ENCODE measurements around the gene C15orf61.

C15orf61 gene

DNA sequence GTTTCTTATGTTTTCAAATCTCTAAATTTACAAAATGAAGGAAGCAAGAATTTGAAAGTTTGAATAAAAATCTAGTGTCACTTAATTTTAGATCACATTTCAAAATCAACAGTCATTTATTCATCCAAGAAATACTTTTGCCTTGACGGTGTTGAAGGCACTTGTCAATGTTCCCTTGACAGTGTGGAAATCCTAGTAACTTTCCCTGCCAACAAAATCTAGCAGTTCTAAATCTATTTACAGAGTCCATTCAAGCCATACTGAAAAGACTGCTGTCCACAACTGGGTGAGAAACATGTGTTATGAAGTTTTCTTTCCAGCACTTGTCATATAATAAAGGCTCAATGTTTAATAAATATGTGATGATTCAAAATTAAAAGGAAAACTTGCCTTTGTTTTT lies 12.9 kb downstream of the C15orf61 start:
- Histone ChIP-seq H3K9ac (ENCODE audit: low read length) (no peak overlapping the region), H4K20me1 (ENCODE audit: insufficient read depth, low read length) (no peaks in the 10 kb centered on the region), H3K9me2 (replicated peaks; ENCODE audit: insufficient read depth, low read length) (no peaks in the 10 kb centered on the region), H3K36me3 (replicated peaks; ENCODE audit: insufficient read depth, low read length) (no peaks in the 10 kb centered on the region), H2AFZ (ENCODE audit: low read length) (no peak overlapping the region), H3K4me3 (ENCODE audit: low read length) (no peak overlapping the region), H3K79me2 (ENCODE audit: low read length) (no peaks in the 10 kb centered on the region), H3K27me3 (replicated peaks; ENCODE audit: insufficient read depth, low read length) (no peaks in the 10 kb centered on the region), H3F3A (ENCODE audit: insufficient read depth, low read length) (peaks cover 24% of the 10 kb centered on the region), H3K9me3 (replicated peaks; ENCODE audit: insufficient read depth, low read length) (no peaks in the 10 kb centered on the region), H3K4me2 (ENCODE audit: low read depth, low read length) (peak overlapping the region; percentile 34), H3K4me1 (ENCODE audit: low read length) (peaks cover 17% of the 10 kb centered on the region), H3K27ac (ENCODE audit: low read length) (peak overlapping the region; percentile 32; the same call in 1 of the 2 replicates)
- no peak for DNase-seq
- no peak for TF ChIP-seq EZH2 (optimal IDR thresholded peaks at IDR 0.05; ENCODE audit: low read depth, low read length)
- no peak for TF ChIP-seq EZH2phosphoT487 (IDR thresholded peaks at IDR 0.05; ENCODE audit: low read length)
- TF ChIP-seq, protein P1, sequence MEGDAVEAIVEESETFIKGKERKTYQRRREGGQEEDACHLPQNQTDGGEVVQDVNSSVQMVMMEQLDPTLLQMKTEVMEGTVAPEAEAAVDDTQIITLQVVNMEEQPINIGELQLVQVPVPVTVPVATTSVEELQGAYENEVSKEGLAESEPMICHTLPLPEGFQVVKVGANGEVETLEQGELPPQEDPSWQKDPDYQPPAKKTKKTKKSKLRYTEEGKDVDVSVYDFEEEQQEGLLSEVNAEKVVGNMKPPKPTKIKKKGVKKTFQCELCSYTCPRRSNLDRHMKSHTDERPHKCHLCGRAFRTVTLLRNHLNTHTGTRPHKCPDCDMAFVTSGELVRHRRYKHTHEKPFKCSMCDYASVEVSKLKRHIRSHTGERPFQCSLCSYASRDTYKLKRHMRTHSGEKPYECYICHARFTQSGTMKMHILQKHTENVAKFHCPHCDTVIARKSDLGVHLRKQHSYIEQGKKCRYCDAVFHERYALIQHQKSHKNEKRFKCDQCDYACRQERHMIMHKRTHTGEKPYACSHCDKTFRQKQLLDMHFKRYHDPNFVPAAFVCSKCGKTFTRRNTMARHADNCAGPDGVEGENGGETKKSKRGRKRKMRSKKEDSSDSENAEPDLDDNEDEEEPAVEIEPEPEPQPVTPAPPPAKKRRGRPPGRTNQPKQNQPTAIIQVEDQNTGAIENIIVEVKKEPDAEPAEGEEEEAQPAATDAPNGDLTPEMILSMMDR (IDR thresholded peaks at IDR 0.05; ENCODE audit: low read length), result no peak

DNA sequence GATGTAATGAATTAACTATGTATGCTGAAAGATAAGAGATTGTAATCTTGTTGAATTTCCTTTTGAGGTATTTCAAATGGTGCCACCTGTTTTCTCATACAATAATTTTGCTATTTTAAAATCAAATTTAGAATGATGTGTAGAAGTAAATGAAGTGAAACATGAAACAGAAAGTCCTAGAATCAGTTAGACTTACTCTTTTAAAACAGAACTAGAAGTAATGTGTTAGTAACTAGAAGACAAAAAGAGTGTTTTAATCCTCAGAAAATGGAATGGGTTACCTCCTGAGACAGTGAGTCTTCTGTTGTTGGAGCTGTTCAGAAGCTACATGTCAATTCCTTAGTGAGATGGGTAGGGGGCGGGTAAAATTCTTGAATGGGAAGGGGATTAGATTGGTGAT lies 13.4 kb downstream of the C15orf61 start:
- H3K36me3 ChIP-seq (replicated peaks; ENCODE audit: insufficient read depth, low read length), result no peaks in the 10 kb centered on the region
- no peaks in the 10 kb centered on the region for H3K79me2 ChIP-seq (ENCODE audit: low read length)
- H4K20me1 ChIP-seq (ENCODE audit: insufficient read depth, low read length), result no peaks in the 10 kb centered on the region
- no peak for TF ChIP-seq EZH2phosphoT487 (IDR thresholded peaks at IDR 0.05; ENCODE audit: low read length)
- no peak for TF ChIP-seq EZH2 (optimal IDR thresholded peaks at IDR 0.05; ENCODE audit: low read depth, low read length)
- TF ChIP-seq, protein P1 (IDR thresholded peaks at IDR 0.05; ENCODE audit: low read length), result no peak
- H3F3A ChIP-seq (ENCODE audit: insufficient read depth, low read length), result peaks cover 24% of the 10 kb centered on the region
- H2AFZ ChIP-seq (ENCODE audit: low read length), result no peak overlapping the region
- no peaks in the 10 kb centered on the region for H3K9me2 ChIP-seq (replicated peaks; ENCODE audit: insufficient read depth, low read length)
- H3K27me3 ChIP-seq (replicated peaks; ENCODE audit: insufficient read depth, low read length), result no peaks in the 10 kb centered on the region
- peaks cover 20% of the 10 kb centered on the region for H3K4me1 ChIP-seq (ENCODE audit: low read length)
- peak overlapping the region; percentile 32; the same call in 1 of the 2 replicates for H3K27ac ChIP-seq (ENCODE audit: low read length)
- peak overlapping the region; percentile 34 for H3K4me2 ChIP-seq (ENCODE audit: low read depth, low read length)
- peak overlapping the region; percentile 1; the same call in 1 of the 2 replicates for H3K4me3 ChIP-seq (ENCODE audit: low read length)
- DNase-seq, result peak; percentile 11
- no peak overlapping the region for H3K9ac ChIP-seq (ENCODE audit: low read length)
- H3K9me3 ChIP-seq (replicated peaks; ENCODE audit: insufficient read depth, low read length), result no peaks in the 10 kb centered on the region

DNA sequence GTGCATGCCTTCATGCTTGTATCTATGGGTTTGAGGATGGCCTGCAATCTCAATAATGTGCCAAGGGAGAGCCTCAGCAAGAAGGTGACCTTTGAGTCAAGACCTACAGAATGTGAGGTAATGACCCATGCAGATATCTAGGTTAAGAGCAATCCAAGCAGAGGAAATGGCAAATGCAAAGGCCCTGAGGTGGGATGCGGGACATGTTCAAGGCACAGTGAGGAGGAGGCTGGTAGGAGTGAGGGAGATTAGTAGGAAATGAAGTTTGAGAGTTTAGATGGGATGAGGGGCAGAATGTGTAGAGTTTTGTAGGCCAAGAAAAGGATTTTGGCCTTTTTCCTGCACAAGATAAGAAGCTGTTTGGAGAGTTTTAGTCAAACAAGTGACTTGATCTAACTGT lies 16.8 kb downstream of the C15orf61 start:
- Histone ChIP-seq H3K4me1 (ENCODE audit: low read length) (peaks cover 34% of the 10 kb centered on the region), H3K9me3 (replicated peaks; ENCODE audit: insufficient read depth, low read length) (no peaks in the 10 kb centered on the region), H2AFZ (ENCODE audit: low read length) (no peak overlapping the region), H3K9ac (ENCODE audit: low read length) (no peak overlapping the region), H3K79me2 (ENCODE audit: low read length) (peaks cover 8% of the 10 kb centered on the region; the same call in 1 of the 2 replicates), H3K4me3 (ENCODE audit: low read length) (no peak overlapping the region), H4K20me1 (ENCODE audit: insufficient read depth, low read length) (no peaks in the 10 kb centered on the region), H3K4me2 (ENCODE audit: low read depth, low read length) (no peak overlapping the region), H3F3A (ENCODE audit: insufficient read depth, low read length) (peaks cover 35% of the 10 kb centered on the region), H3K27me3 (replicated peaks; ENCODE audit: insufficient read depth, low read length) (no peaks in the 10 kb centered on the region), H3K27ac (ENCODE audit: low read length) (no peak overlapping the region), H3K9me2 (replicated peaks; ENCODE audit: insufficient read depth, low read length) (no peaks in the 10 kb centered on the region), H3K36me3 (replicated peaks; ENCODE audit: insufficient read depth, low read length) (no peaks in the 10 kb centered on the region)
- no peak for TF ChIP-seq EZH2 (optimal IDR thresholded peaks at IDR 0.05; ENCODE audit: low read depth, low read length)
- no peak for TF ChIP-seq EZH2phosphoT487 (IDR thresholded peaks at IDR 0.05; ENCODE audit: low read length)
- TF ChIP-seq, protein P1 (IDR thresholded peaks at IDR 0.05; ENCODE audit: low read length), result no peak
- DNase-seq, result no peak
